Activated T-helper 2 cell treated with anti-CD3 and anti-CD28 coated beads, Interferon-gamma antibody, Interleukin-2, Interleukin-4, amounts not matched to agents 10 μg/mL and 5 μg/mL and 100 μg/mL, durations not matched to agents 14 hours and 24 hours and 36 hours (primary cell): ENCODE measurements around the gene SKP1. TPM values are rescaled to one million over a fixed set of nuclear protein-coding genes. Genes with fewer than 3 reads are reported as not detected.

ENCODE experiments used
- DNase-seq: peaks from one replicate; pipeline ENCODE4 v3.0.0; 2021; ENCODE audit warnings: low spot score
- H3K27ac Mint-ChIP-seq: one replicate; pipeline ENCODE4 v1.8.0; 2021; ENCODE audit warnings: mixed read lengths
- H3K27me3 Mint-ChIP-seq: one replicate; pipeline ENCODE4 v1.8.0; 2021; ENCODE audit warnings: low read depth, mixed read lengths
- H3K36me3 Mint-ChIP-seq: one replicate; pipeline ENCODE4 v1.8.0; 2021; ENCODE audit warnings: low read depth, mixed read lengths
- H3K4me1 Mint-ChIP-seq: one replicate; pipeline ENCODE4 v1.8.0; 2021; ENCODE audit warnings: low read depth, mixed read lengths
- H3K4me3 Mint-ChIP-seq: one replicate; pipeline ENCODE4 v1.8.0; 2021; ENCODE audit warnings: low read depth, mild to moderate bottlenecking, moderate library complexity, mixed read lengths
- H3K9me3 Mint-ChIP-seq: one replicate; pipeline ENCODE4 v1.8.0; 2021; ENCODE audit warnings: mixed read lengths
- intact Hi-C: fragments of 100-400 bp; cut with micrococcal nuclease; formaldehyde crosslinking; loops from one replicate; pipeline ENCODE4 v1.15.1; 2023
- total RNA-seq: library from RNA; stranded (reverse); gene quantifications from 2 replicates; pipeline ENCODE4 v1.2.3, GENCODE V29; 2022

The SKP1 gene
- total RNA-seq, 1 donor from 2014 or later: 254 TPM

GRCh38 chr5:134116789-134117761 is 59.7 kb downstream of the SKP1 start:
- no peaks in the 10 kb centered on the region for H3K9me3 Mint-ChIP-seq
- peaks cover 17% of the 10 kb centered on the region for H3K36me3 Mint-ChIP-seq
- peaks cover 29% of the 10 kb centered on the region for H3K4me1 Mint-ChIP-seq
- peaks cover 50% of the 10 kb centered on the region for H3K27me3 Mint-ChIP-seq
- H3K4me3 Mint-ChIP-seq: no peak overlapping the region
- H3K27ac Mint-ChIP-seq: no peak overlapping the region
- intact Hi-C loops: no loop called here
- no peak for DNase-seq

GRCh38 chr5:134116286-134116685 is 60.5 kb downstream of the SKP1 start:
- H3K27ac Mint-ChIP-seq: no peak overlapping the region
- H3K4me3 Mint-ChIP-seq: peak overlapping the region; percentile 68
- intact Hi-C loops: no loop called here
- peaks cover 46% of the 10 kb centered on the region for H3K27me3 Mint-ChIP-seq
- DNase-seq: no peak
- no peaks in the 10 kb centered on the region for H3K9me3 Mint-ChIP-seq
- peaks cover 17% of the 10 kb centered on the region for H3K36me3 Mint-ChIP-seq
- peaks cover 36% of the 10 kb centered on the region for H3K4me1 Mint-ChIP-seq

- DNase-seq: no peak
- H3K4me3 Mint-ChIP-seq: peak overlapping the region; percentile 68
- peaks cover 17% of the 10 kb centered on the region for H3K36me3 Mint-ChIP-seq
- no peaks in the 10 kb centered on the region for H3K9me3 Mint-ChIP-seq
- H3K4me1 Mint-ChIP-seq: peaks cover 41% of the 10 kb centered on the region
- H3K27ac Mint-ChIP-seq: no peak overlapping the region
- H3K27me3 Mint-ChIP-seq: peaks cover 46% of the 10 kb centered on the region
- intact Hi-C loops: no loop called here
Observed at GRCh38 chr5:134115806-134116175, 61.0 kb downstream of the SKP1 start.

- Mint-ChIP-seq H3K27me3 (peaks cover 44% of the 10 kb centered on the region), H3K4me3 (peak overlapping the region; percentile 68), H3K36me3 (peaks cover 12% of the 10 kb centered on the region), H3K9me3 (no peaks in the 10 kb centered on the region), H3K27ac (no peak overlapping the region), H3K4me1 (peaks cover 48% of the 10 kb centered on the region)
- intact Hi-C loops: no loop called here
- DNase-seq: no peak
Observed at GRCh38 chr5:134114886-134115805, 61.6 kb downstream of the SKP1 start.

GRCh38 chr5:134113902-134114875 is 62.6 kb downstream of the SKP1 start, which contains the start of gene TCF7:
Gene TCF7 (plus strand): TSS chr5:134114681. CDS start chr5:134114907, 226 bp downstream.
- H3K4me3 Mint-ChIP-seq: peak within 1 kb of the TSS; percentile 76
- H3K27ac Mint-ChIP-seq: peak within 1 kb of the TSS; percentile 28
- no peaks in the 10 kb centered on the region for H3K9me3 Mint-ChIP-seq
- H3K4me1 Mint-ChIP-seq: peaks cover 48% of the 10 kb centered on the region
- intact Hi-C loops: loop anchor here (2.0 kb wide), 1 partner anchor 25 kb away; no protein-coding TSS in a partner anchor
- H3K27me3 Mint-ChIP-seq: peaks cover 36% of the 10 kb centered on the region
- DNase-seq: peak; percentile 61
- peaks cover 6% of the 10 kb centered on the region for H3K36me3 Mint-ChIP-seq

- intact Hi-C loops: loop anchor here (2.0 kb wide), 1 partner anchor 25 kb away; no protein-coding TSS in a partner anchor
- peaks cover 32% of the 10 kb centered on the region for H3K27me3 Mint-ChIP-seq
Observed at GRCh38 chr5:134113363-134113889, 63.3 kb downstream of the SKP1 start.

GRCh38 chr5:134112726-134113362 is 63.9 kb downstream of the SKP1 start:
- Mint-ChIP-seq H3K27ac (no peak overlapping the region), H3K4me3 (no peak overlapping the region), H3K36me3 (peaks cover 6% of the 10 kb centered on the region), H3K27me3 (peaks cover 36% of the 10 kb centered on the region), H3K4me1 (peaks cover 46% of the 10 kb centered on the region), H3K9me3 (no peaks in the 10 kb centered on the region)
- DNase-seq: no peak
- intact Hi-C loops: loop anchor here (1.0 to 2.0 kb wide), 3 partner anchors 13 to 27 kb away; no protein-coding TSS in a partner anchor

More at GRCh38 chr5:134113363-134113889, 63.3 kb downstream of the SKP1 start:
- H3K9me3 Mint-ChIP-seq: no peaks in the 10 kb centered on the region
- no peak for DNase-seq
- peaks cover 46% of the 10 kb centered on the region for H3K4me1 Mint-ChIP-seq
- peak overlapping the region; percentile 76 for H3K4me3 Mint-ChIP-seq
- no peak overlapping the region for H3K27ac Mint-ChIP-seq
- peaks cover 6% of the 10 kb centered on the region for H3K36me3 Mint-ChIP-seq

GRCh38 chr5:134111741-134112647 is 64.8 kb downstream of the SKP1 start:
- Mint-ChIP-seq H3K27ac (peak overlapping the region; percentile 14), H3K27me3 (peaks cover 35% of the 10 kb centered on the region), H3K4me1 (peaks cover 39% of the 10 kb centered on the region), H3K4me3 (no peak overlapping the region), H3K9me3 (no peaks in the 10 kb centered on the region), H3K36me3 (peaks cover 6% of the 10 kb centered on the region)
- peak; percentile 32 for DNase-seq
- intact Hi-C loops: loop anchor here (1.0 to 2.0 kb wide), 4 partner anchors 12 to 73 kb away; no protein-coding TSS in a partner anchor

GRCh38 chr5:134110382-134110781 is 66.4 kb downstream of the SKP1 start:
- no peak for DNase-seq
- Mint-ChIP-seq H3K4me3 (no peak overlapping the region), H3K36me3 (no peaks in the 10 kb centered on the region), H3K4me1 (peaks cover 41% of the 10 kb centered on the region), H3K9me3 (no peaks in the 10 kb centered on the region), H3K27ac (no peak overlapping the region), H3K27me3 (peaks cover 33% of the 10 kb centered on the region)
- intact Hi-C loops: loop anchor here (2.0 kb wide), 1 partner anchor 72 kb away; no protein-coding TSS in a partner anchor

- Mint-ChIP-seq H3K27ac (no peak overlapping the region), H3K4me1 (peaks cover 52% of the 10 kb centered on the region)
- no peak for DNase-seq
Observed at GRCh38 chr5:134107779-134108178, 69.0 kb downstream of the SKP1 start.

More at GRCh38 chr5:134107779-134108178, 69.0 kb downstream of the SKP1 start:
- peaks cover 38% of the 10 kb centered on the region for H3K27me3 Mint-ChIP-seq
- H3K9me3 Mint-ChIP-seq: no peaks in the 10 kb centered on the region
- intact Hi-C loops: no loop called here
- H3K36me3 Mint-ChIP-seq: no peaks in the 10 kb centered on the region
- no peak overlapping the region for H3K4me3 Mint-ChIP-seq
